Activated CD8-positive, alpha-beta memory T cell treated with anti-CD3 and anti-CD28 coated beads, Interleukin-2, amount 50 U/mL, for 24 hours (primary cell): ENCODE data around the gene SP3.
"Not testable (repeated sequence)": the region's sequence is repeated elsewhere in the genome, so short reads cannot be mapped to it uniquely, and the experiment has no call there.

Experiments used
- DNase-seq: peaks from one replicate; pipeline ENCODE4 v3.0.0-alpha.2; 2020; ENCODE audit errors: extremely low read depth

SP3 gene

GRCh38 chr2:173891315-173892037 is 73.7 kb downstream of the SP3 start:
- no peak for DNase-seq

GRCh38 chr2:173889464-173889863 is 75.7 kb downstream of the SP3 start:
- not testable (repeated sequence) for DNase-seq

GRCh38 chr2:173886613-173887012 is 78.6 kb downstream of the SP3 start:
- no peak for DNase-seq

- no peak for DNase-seq
Measured at GRCh38 chr2:173884025-173884802, 81.0 kb downstream of the SP3 start.

- no peak for DNase-seq
Measured at GRCh38 chr2:173881886-173882285, 83.3 kb downstream of the SP3 start.

GRCh38 chr2:173881461-173881860 is 83.7 kb downstream of the SP3 start:
- DNase-seq: no peak

- no peak for DNase-seq
Measured at GRCh38 chr2:173880561-173880960, 84.6 kb downstream of the SP3 start.

GRCh38 chr2:173876833-173877413 is 88.2 kb downstream of the SP3 start:
- no peak for DNase-seq

- no peak for DNase-seq
Measured at GRCh38 chr2:173874894-173875237, 90.3 kb downstream of the SP3 start.

- DNase-seq: no peak
Measured at GRCh38 chr2:173874003-173874893, 90.9 kb downstream of the SP3 start.

GRCh38 chr2:173872714-173873113 is 92.5 kb downstream of the SP3 start:
- no peak for DNase-seq

- no peak for DNase-seq
Measured at GRCh38 chr2:173869244-173870229, 95.6 kb downstream of the SP3 start.

- DNase-seq: no peak
Measured at GRCh38 chr2:173868406-173868805, 96.8 kb downstream of the SP3 start.

GRCh38 chr2:173866874-173867618 is 98.1 kb downstream of the SP3 start:
- DNase-seq: no peak

- no peak for DNase-seq
Measured at GRCh38 chr2:173865971-173866873, 99.0 kb downstream of the SP3 start.

GRCh38 chr2:173862612-173863217 is 102.5 kb downstream of the SP3 start:
- DNase-seq: no peak

- no peak for DNase-seq
Measured at GRCh38 chr2:173860566-173860965, 104.6 kb downstream of the SP3 start.

- DNase-seq: no peak
Measured at GRCh38 chr2:173860082-173860481, 105.1 kb downstream of the SP3 start.
